ENCODE data around the gene SGK1. TPM values are rescaled to one million over a fixed set of nuclear protein-coding genes. Genes with fewer than 3 reads are reported as not detected.

SGK1 gene
- total and polyA plus RNA-seq, 3 donors from 2014 or later = 91.3 to 208 (median 154) TPM

GRCh38 chr6:134358320-134358719 is 40.4 kb upstream of the SGK1 start:
- WGBS, 2 donors = 62 to 75% methylated on average over 4 of the region's 4 CpGs
- TF ChIP-seq CTCF (IDR thresholded peaks at IDR 0.05) (no peak), POLR2A (IDR thresholded peaks at IDR 0.05) (no peak)
- no peak for DNase-seq
- H3K4me3 ChIP-seq = no peak overlapping the region
- intact Hi-C loops (cut with DNase I; ENCODE audit: low total_unique reads) = no loop called here
- H3K9me3 ChIP-seq = no peaks in the 10 kb centered on the region
- H3K27me3 ChIP-seq = no peaks in the 10 kb centered on the region
- no peaks in the 10 kb centered on the region for H3K36me3 ChIP-seq (ENCODE audit: low read depth, missing control alignments)
- H3K4me1 ChIP-seq = no peaks in the 10 kb centered on the region
- H3K27ac ChIP-seq = no peak overlapping the region

- Histone ChIP-seq H3K9me3 (no peaks in the 10 kb centered on the region), H3K36me3 (ENCODE audit: low read depth, missing control alignments) (no peaks in the 10 kb centered on the region), H3K4me3 (no peak overlapping the region), H3K27me3 (no peaks in the 10 kb centered on the region), H3K27ac (no peak overlapping the region), H3K4me1 (no peaks in the 10 kb centered on the region)
- no peak for DNase-seq
- intact Hi-C loops (cut with DNase I; ENCODE audit: low total_unique reads) = no loop called here
- WGBS, 2 donors = 87 to 88% methylated on average over 2 of the region's 2 CpGs
- TF ChIP-seq POLR2A (IDR thresholded peaks at IDR 0.05) (no peak), CTCF (IDR thresholded peaks at IDR 0.05) (no peak)
These were observed 39.1 kb upstream of the SGK1 start for GRCh38 chr6:134357022-134357487.

- DNase-seq = no peak
- Histone ChIP-seq H3K27me3 (no peaks in the 10 kb centered on the region), H3K9me3 (no peaks in the 10 kb centered on the region), H3K27ac (no peak overlapping the region), H3K4me3 (no peak overlapping the region), H3K4me1 (no peaks in the 10 kb centered on the region), H3K36me3 (ENCODE audit: low read depth, missing control alignments) (no peaks in the 10 kb centered on the region)
- intact Hi-C loops (cut with DNase I; ENCODE audit: low total_unique reads) = no loop called here
- WGBS, 2 donors = 92 to 95% methylated on average over 3 of the region's 3 CpGs
- TF ChIP-seq POLR2A (IDR thresholded peaks at IDR 0.05) = no peak
- no peak for TF ChIP-seq CTCF (IDR thresholded peaks at IDR 0.05)
These were observed 38.5 kb upstream of the SGK1 start for GRCh38 chr6:134356405-134356804.

- H3K4me3 ChIP-seq = no peak overlapping the region
- no peak overlapping the region for H3K27ac ChIP-seq
- no peak for DNase-seq
- no peaks in the 10 kb centered on the region for H3K36me3 ChIP-seq (ENCODE audit: low read depth, missing control alignments)
- no peaks in the 10 kb centered on the region for H3K4me1 ChIP-seq
- intact Hi-C loops (cut with DNase I; ENCODE audit: low total_unique reads) = no loop called here
- TF ChIP-seq POLR2A (IDR thresholded peaks at IDR 0.05) (no peak), CTCF (IDR thresholded peaks at IDR 0.05) (no peak)
- no peaks in the 10 kb centered on the region for H3K27me3 ChIP-seq
- no peaks in the 10 kb centered on the region for H3K9me3 ChIP-seq
- 82 to 91% methylated on average over 4 of the region's 4 CpGs for WGBS, 2 donors
These were observed 35.0 kb upstream of the SGK1 start for GRCh38 chr6:134352786-134353480.

Measured in testis (tissue), 3 donors.